ENCODE measurements around the gene BORCS8.

- TF ChIP-seq CTCF (conservative IDR thresholded peaks at IDR 0.05) = no peak
- no peak for TF ChIP-seq ZFX (IDR thresholded peaks at IDR 0.05)
Observed at GRCh38 chr19:19169236-19170052, 22.5 kb downstream of the BORCS8 start.

All from C4-2B (cell line).